HL-60 (cell line): ENCODE measurements around the gene RUNX3.

Experiments used
- DNase-seq, 2 experiments: peaks; one replicate each; pipeline ENCODE4 v3.0.0-alpha.2; 2010 to 2020; ENCODE audit warnings: low read depth in 1 of 2, low spot score in 1 of 2
- H3K27ac ChIP-seq: fragments of 250-450 bp; sonication (Bioruptor Pico); replicated peaks from 2 replicates; pipeline ENCODE4 v1.5.1; 2020; ENCODE audit warnings: mild to moderate bottlenecking, moderate library complexity
- H3K27me3 ChIP-seq: fragments of 250-450 bp; sonication (Bioruptor Pico); 2 replicates; pipeline ENCODE4 v1.5.1; 2021; ENCODE audit warnings: mild to moderate bottlenecking, moderate library complexity; ENCODE audit not compliant: insufficient read depth, poor library complexity, severe bottlenecking
- H3K4me3 ChIP-seq: replicated peaks from 2 replicates; pipeline ENCODE4 v1.5.1; 2011; ENCODE audit warnings: mild to moderate bottlenecking, control low read depth, low read length; ENCODE audit not compliant: insufficient read depth
- CTCF ChIP-seq: IDR thresholded peaks from one replicate; pipeline ENCODE4 v1.5.1; 2011; ENCODE audit warnings: low read length, control low read depth, inconsistent platforms; ENCODE audit not compliant: insufficient read depth
- GABPA ChIP-seq: IDR thresholded peaks from 2 replicates; pipeline ENCODE4 v1.6.1; 2012; ENCODE audit warnings: low read depth
- POLR2AphosphoS5 ChIP-seq: IDR thresholded peaks from 2 replicates; pipeline ENCODE4 v1.6.1; 2012; ENCODE audit warnings: low read depth
- SPI1 ChIP-seq: IDR thresholded peaks from 2 replicates; pipeline ENCODE4 v1.6.1; 2012; ENCODE audit warnings: low read depth, mild to moderate bottlenecking, borderline replicate concordance
- TF ChIP-seq, protein P1 (sequence below): IDR thresholded peaks from 2 replicates; pipeline ENCODE4 v1.6.1; 2012; ENCODE audit warnings: low read depth; ENCODE audit not compliant: insufficient replicate concordance

RUNX3 gene

GRCh38 chr1:24895511-24895910 lies 34.6 kb downstream of the RUNX3 start:
- no peaks in the 10 kb centered on the region for H3K27me3 ChIP-seq
- TF ChIP-seq, protein P1, sequence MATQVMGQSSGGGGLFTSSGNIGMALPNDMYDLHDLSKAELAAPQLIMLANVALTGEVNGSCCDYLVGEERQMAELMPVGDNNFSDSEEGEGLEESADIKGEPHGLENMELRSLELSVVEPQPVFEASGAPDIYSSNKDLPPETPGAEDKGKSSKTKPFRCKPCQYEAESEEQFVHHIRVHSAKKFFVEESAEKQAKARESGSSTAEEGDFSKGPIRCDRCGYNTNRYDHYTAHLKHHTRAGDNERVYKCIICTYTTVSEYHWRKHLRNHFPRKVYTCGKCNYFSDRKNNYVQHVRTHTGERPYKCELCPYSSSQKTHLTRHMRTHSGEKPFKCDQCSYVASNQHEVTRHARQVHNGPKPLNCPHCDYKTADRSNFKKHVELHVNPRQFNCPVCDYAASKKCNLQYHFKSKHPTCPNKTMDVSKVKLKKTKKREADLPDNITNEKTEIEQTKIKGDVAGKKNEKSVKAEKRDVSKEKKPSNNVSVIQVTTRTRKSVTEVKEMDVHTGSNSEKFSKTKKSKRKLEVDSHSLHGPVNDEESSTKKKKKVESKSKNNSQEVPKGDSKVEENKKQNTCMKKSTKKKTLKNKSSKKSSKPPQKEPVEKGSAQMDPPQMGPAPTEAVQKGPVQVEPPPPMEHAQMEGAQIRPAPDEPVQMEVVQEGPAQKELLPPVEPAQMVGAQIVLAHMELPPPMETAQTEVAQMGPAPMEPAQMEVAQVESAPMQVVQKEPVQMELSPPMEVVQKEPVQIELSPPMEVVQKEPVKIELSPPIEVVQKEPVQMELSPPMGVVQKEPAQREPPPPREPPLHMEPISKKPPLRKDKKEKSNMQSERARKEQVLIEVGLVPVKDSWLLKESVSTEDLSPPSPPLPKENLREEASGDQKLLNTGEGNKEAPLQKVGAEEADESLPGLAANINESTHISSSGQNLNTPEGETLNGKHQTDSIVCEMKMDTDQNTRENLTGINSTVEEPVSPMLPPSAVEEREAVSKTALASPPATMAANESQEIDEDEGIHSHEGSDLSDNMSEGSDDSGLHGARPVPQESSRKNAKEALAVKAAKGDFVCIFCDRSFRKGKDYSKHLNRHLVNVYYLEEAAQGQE: no peak
- TF ChIP-seq CTCF (no peak), GABPA (no peak), SPI1 (no peak), POLR2AphosphoS5 (no peak)

GRCh38 chr1:24894002-24894401 lies 36.1 kb downstream of the RUNX3 start:
- Histone ChIP-seq H3K27me3 (no peaks in the 10 kb centered on the region), H3K27ac (no peak overlapping the region), H3K4me3 (no peak overlapping the region)
- TF ChIP-seq CTCF (no peak), POLR2AphosphoS5 (no peak), SPI1 (no peak), GABPA (no peak)
- TF ChIP-seq, protein P1: no peak
- no peak for DNase-seq

More at GRCh38 chr1:24895511-24895910, 34.6 kb downstream of the RUNX3 start:
- no peak overlapping the region for H3K27ac ChIP-seq
- no peak for DNase-seq
- H3K4me3 ChIP-seq: no peak overlapping the region

GRCh38 chr1:24893431-24893830 lies 36.6 kb downstream of the RUNX3 start:
- H3K27ac ChIP-seq: no peak overlapping the region
- H3K27me3 ChIP-seq: no peaks in the 10 kb centered on the region

More at GRCh38 chr1:24893431-24893830, 36.6 kb downstream of the RUNX3 start:
- no peak overlapping the region for H3K4me3 ChIP-seq
- DNase-seq: no peak
- TF ChIP-seq, protein P1: no peak
- TF ChIP-seq CTCF (no peak), SPI1 (no peak), POLR2AphosphoS5 (no peak), GABPA (no peak)
